Nephron (organoid): ENCODE data around the gene UBR4.

ENCODE experiments used
- H3K27ac Mint-ChIP-seq, 3 experiments: 2 replicates each; pipeline ENCODE4 v1.8.0; 2020; ENCODE audit warnings: mixed read lengths in 3 of 3, mild to moderate bottlenecking in 2 of 3, moderate library complexity in 1 of 3
- H3K27me3 Mint-ChIP-seq: 2 replicates; pipeline ENCODE4 v1.8.0; 2021; ENCODE audit warnings: low read depth, mild to moderate bottlenecking, moderate library complexity, mixed read lengths
- H3K36me3 Mint-ChIP-seq: 2 replicates; pipeline ENCODE4 v1.8.0; 2020; ENCODE audit warnings: low read depth, mixed read lengths
- H3K4me1 Mint-ChIP-seq: 2 replicates; pipeline ENCODE4 v1.8.0; 2020; ENCODE audit warnings: mixed read lengths
- H3K4me3 Mint-ChIP-seq, 3 experiments: 2 replicates each; pipeline ENCODE4 v1.8.0; 2020; ENCODE audit warnings: mild to moderate bottlenecking in 3 of 3, mixed read lengths in 3 of 3, moderate library complexity in 2 of 3
- H3K9me3 Mint-ChIP-seq: 2 replicates; pipeline ENCODE4 v1.8.0; 2020; ENCODE audit warnings: mixed read lengths
- CTCF ChIP-seq, 3 experiments: fragments of 200-600 bp; sonication (generic); IDR thresholded peaks; one replicate each; pipeline ENCODE4 v1.5.0; 2021; ENCODE audit warnings: antibody characterized with exemption in 3 of 3; ENCODE audit not compliant: unreplicated experiment in 3 of 3

UBR4 gene

GRCh38 chr1:19251305-19252196 lies 41.5 kb upstream of the UBR4 start, which contains the start of the genes EMC1 and MRTO4:
EMC1 (minus strand) TSS chr1:19251524; CDS start chr1:19251509, 15 bp downstream.
MRTO4 (plus strand) TSS chr1:19251805; CDS start chr1:19251836, 31 bp downstream.
- H3K4me3 Mint-ChIP-seq, result peak within 1 kb of the TSS; percentile 95 to 100 (median 97)
- H3K27me3 Mint-ChIP-seq, result no peaks in the 10 kb centered on the region
- TF ChIP-seq CTCF (IDR thresholded peaks at IDR 0.05; ENCODE audit: unreplicated experiment in 3 of 3), result no peak
- peaks cover 24% of the 10 kb centered on the region for H3K4me1 Mint-ChIP-seq
- no peaks in the 10 kb centered on the region for H3K9me3 Mint-ChIP-seq
- H3K27ac Mint-ChIP-seq, result peak within 1 kb of the TSS; percentile 97 to 99 (median 98)
- H3K36me3 Mint-ChIP-seq, result no peaks in the 10 kb centered on the region

GRCh38 chr1:19250629-19251304 lies 40.7 kb upstream of the UBR4 start:
- Mint-ChIP-seq H3K9me3 (no peaks in the 10 kb centered on the region), H3K4me3 (peak overlapping the region; percentile 95 to 100 (median 97)), H3K27ac (peak overlapping the region; percentile 97 to 99 (median 98)), H3K4me1 (peaks cover 24% of the 10 kb centered on the region), H3K36me3 (no peaks in the 10 kb centered on the region), H3K27me3 (no peaks in the 10 kb centered on the region)
- TF ChIP-seq CTCF (IDR thresholded peaks at IDR 0.05; ENCODE audit: unreplicated experiment in 3 of 3), result no peak

GRCh38 chr1:19240673-19241538 lies 30.8 kb upstream of the UBR4 start:
- Mint-ChIP-seq H3K36me3 (peaks cover 67% of the 10 kb centered on the region), H3K4me1 (peaks cover 4% of the 10 kb centered on the region), H3K9me3 (no peaks in the 10 kb centered on the region), H3K4me3 (no peak overlapping the region), H3K27ac (no peak overlapping the region), H3K27me3 (no peaks in the 10 kb centered on the region)
- peak; percentile 88 to 94 (median 88) for TF ChIP-seq CTCF (IDR thresholded peaks at IDR 0.05; ENCODE audit: unreplicated experiment in 3 of 3)

GRCh38 chr1:19239876-19240275 lies 29.8 kb upstream of the UBR4 start:
- Mint-ChIP-seq H3K4me3 (no peak overlapping the region), H3K36me3 (peaks cover 64% of the 10 kb centered on the region), H3K4me1 (peaks cover 4% of the 10 kb centered on the region), H3K27ac (no peak overlapping the region), H3K9me3 (no peaks in the 10 kb centered on the region), H3K27me3 (no peaks in the 10 kb centered on the region)
- no peak for TF ChIP-seq CTCF (IDR thresholded peaks at IDR 0.05; ENCODE audit: unreplicated experiment in 3 of 3)

GRCh38 chr1:19234224-19234623 lies 24.2 kb upstream of the UBR4 start:
- no peaks in the 10 kb centered on the region for H3K27me3 Mint-ChIP-seq
- no peak overlapping the region for H3K4me3 Mint-ChIP-seq
- TF ChIP-seq CTCF (IDR thresholded peaks at IDR 0.05; ENCODE audit: unreplicated experiment in 3 of 3), result no peak
- H3K9me3 Mint-ChIP-seq, result no peaks in the 10 kb centered on the region
- H3K36me3 Mint-ChIP-seq, result peaks cover 58% of the 10 kb centered on the region
- no peak overlapping the region for H3K27ac Mint-ChIP-seq
- no peaks in the 10 kb centered on the region for H3K4me1 Mint-ChIP-seq
